T-helper 17 cell (primary cell): ENCODE results near the gene CASP3. TPM values are rescaled to one million over a fixed set of nuclear protein-coding genes. Genes with fewer than 3 reads are reported as not detected.

Experiments
- ATAC-seq: fragments of 150-1000 bp; cut with Tn5 transposase; 2 replicates; pipeline ENCODE4 v1.10.0; 2021; ENCODE audit warnings: mild to moderate bottlenecking, moderate library complexity
- DNase-seq, 3 donors: peaks; one replicate each; pipeline versions ENCODE4 v3.0.0 to v3.0.0-alpha.2; 2020 to 2021
- H3K9me3 ChIP-seq: one replicate; pipeline ENCODE4 v1.7.0; 2013; ENCODE audit warnings: low read length, mild to moderate bottlenecking; ENCODE audit not compliant: control insufficient read depth, poor library complexity, severe bottlenecking
- H3K27ac Mint-ChIP-seq: one replicate; pipeline ENCODE4 v1.8.0; 2022; ENCODE audit warnings: mild to moderate bottlenecking, moderate library complexity, mixed read lengths
- H3K27me3 Mint-ChIP-seq: one replicate; pipeline ENCODE4 v1.8.0; 2022; ENCODE audit warnings: mixed read lengths
- H3K36me3 Mint-ChIP-seq: one replicate; pipeline ENCODE4 v1.8.0; 2022; ENCODE audit warnings: low read depth, mixed read lengths
- H3K4me1 Mint-ChIP-seq: one replicate; pipeline ENCODE4 v1.8.0; 2022; ENCODE audit warnings: mild to moderate bottlenecking, mixed read lengths
- H3K4me3 Mint-ChIP-seq: one replicate; pipeline ENCODE4 v1.8.0; 2022; ENCODE audit warnings: mild to moderate bottlenecking, moderate library complexity, mixed read lengths
- total RNA-seq, 4 donors: library from RNA in 2 of 4; stranded (reverse) in 2 of 4; gene quantifications; one replicate each; pipeline ENCODE4 v1.2.3 and lab custom pipeline; 2022 to 2026

Gene CASP3
- total RNA-seq (10 to 100 TPM in 1 of 2 donors, 1 to 10 TPM in 1; 8.6 to 18.5 TPM), total RNA-seq (lab: John Stamatoyannopoulos, UW) (31.5 to 87.7 reads per million in 2 donors)

GRCh38 chr4:184649026-184649970, at the start of gene CASP3, which contains the start of gene PRIMPOL:
Gene CASP3 (minus strand): TSS chr4:184649447. CDS start chr4:184638453, 10,994 bp downstream.
Gene PRIMPOL (plus strand): TSS chr4:184649738. CDS start chr4:184657141, 7,403 bp downstream.
- DNase-seq (peak; percentile 91 to 98 (median 98)), ATAC-seq (peak; percentile 91)
- Mint-ChIP-seq H3K27me3 (no peaks in the 10 kb centered on the region), H3K4me1 (peaks cover 39% of the 10 kb centered on the region), H3K27ac (peak within 1 kb of the TSS; percentile 98), H3K4me3 (peak within 1 kb of the TSS; percentile 98), H3K36me3 (peaks cover 7% of the 10 kb centered on the region)
- H3K9me3 ChIP-seq = no peaks in the 10 kb centered on the region

- Mint-ChIP-seq H3K27ac (no peak overlapping the region), H3K27me3 (no peaks in the 10 kb centered on the region), H3K4me1 (peaks cover 2% of the 10 kb centered on the region), H3K4me3 (no peak overlapping the region), H3K36me3 (no peaks in the 10 kb centered on the region)
- ATAC-seq (no peak), DNase-seq (no peak)
- no peaks in the 10 kb centered on the region for H3K9me3 ChIP-seq
Measured at GRCh38 chr4:184697956-184698355, 48.7 kb upstream of the CASP3 start.

- H3K4me3 Mint-ChIP-seq = no peak overlapping the region
- H3K27me3 Mint-ChIP-seq = no peaks in the 10 kb centered on the region
- H3K4me1 Mint-ChIP-seq = peaks cover 2% of the 10 kb centered on the region
- DNase-seq (no peak), ATAC-seq (no peak)
- H3K36me3 Mint-ChIP-seq = no peaks in the 10 kb centered on the region
- H3K27ac Mint-ChIP-seq = no peak overlapping the region
- no peaks in the 10 kb centered on the region for H3K9me3 ChIP-seq
Measured at GRCh38 chr4:184695178-184695896, 46.1 kb upstream of the CASP3 start.

- no peaks in the 10 kb centered on the region for H3K9me3 ChIP-seq
- no peaks in the 10 kb centered on the region for H3K27me3 Mint-ChIP-seq
- H3K27ac Mint-ChIP-seq = no peak overlapping the region
- DNase-seq = no peak
- H3K4me1 Mint-ChIP-seq = peaks cover 2% of the 10 kb centered on the region
- H3K4me3 Mint-ChIP-seq = no peak overlapping the region
- ATAC-seq = no peak
- H3K36me3 Mint-ChIP-seq = no peaks in the 10 kb centered on the region
Measured at GRCh38 chr4:184694412-184694956, 45.2 kb upstream of the CASP3 start.

GRCh38 chr4:184693056-184693455, 43.8 kb upstream of the CASP3 start:
- DNase-seq (no peak), ATAC-seq (no peak)
- no peaks in the 10 kb centered on the region for H3K9me3 ChIP-seq
- Mint-ChIP-seq H3K4me3 (no peak overlapping the region), H3K36me3 (no peaks in the 10 kb centered on the region), H3K27ac (no peak overlapping the region), H3K4me1 (peaks cover 2% of the 10 kb centered on the region), H3K27me3 (no peaks in the 10 kb centered on the region)

- Mint-ChIP-seq H3K36me3 (peaks cover 3% of the 10 kb centered on the region), H3K27me3 (no peaks in the 10 kb centered on the region), H3K4me1 (peaks cover 5% of the 10 kb centered on the region), H3K27ac (no peak overlapping the region), H3K4me3 (no peak overlapping the region)
- ATAC-seq (no peak), DNase-seq (no peak)
- H3K9me3 ChIP-seq = no peaks in the 10 kb centered on the region
Measured at GRCh38 chr4:184689681-184690080, 40.4 kb upstream of the CASP3 start.

GRCh38 chr4:184688447-184688846, 39.2 kb upstream of the CASP3 start:
- Mint-ChIP-seq H3K27me3 (no peaks in the 10 kb centered on the region), H3K4me3 (no peak overlapping the region), H3K27ac (no peak overlapping the region), H3K4me1 (peaks cover 6% of the 10 kb centered on the region), H3K36me3 (peaks cover 3% of the 10 kb centered on the region)
- no peak for ATAC-seq
- H3K9me3 ChIP-seq = no peaks in the 10 kb centered on the region
- DNase-seq = no peak

- no peak overlapping the region for H3K4me3 Mint-ChIP-seq
- peaks cover 6% of the 10 kb centered on the region for H3K4me1 Mint-ChIP-seq
- no peak for DNase-seq
- no peak for ATAC-seq
- no peaks in the 10 kb centered on the region for H3K9me3 ChIP-seq
- no peaks in the 10 kb centered on the region for H3K27me3 Mint-ChIP-seq
- no peak overlapping the region for H3K27ac Mint-ChIP-seq
- peaks cover 3% of the 10 kb centered on the region for H3K36me3 Mint-ChIP-seq
Measured at GRCh38 chr4:184688005-184688404, 38.8 kb upstream of the CASP3 start.

- Mint-ChIP-seq H3K4me1 (peaks cover 6% of the 10 kb centered on the region), H3K27ac (no peak overlapping the region), H3K36me3 (peaks cover 3% of the 10 kb centered on the region), H3K4me3 (no peak overlapping the region), H3K27me3 (no peaks in the 10 kb centered on the region)
- no peaks in the 10 kb centered on the region for H3K9me3 ChIP-seq
- no peak for ATAC-seq
- DNase-seq = no peak
Measured at GRCh38 chr4:184684491-184685189, 35.4 kb upstream of the CASP3 start.

GRCh38 chr4:184681916-184682315, 32.7 kb upstream of the CASP3 start:
- H3K9me3 ChIP-seq = no peaks in the 10 kb centered on the region
- DNase-seq = no peak
- Mint-ChIP-seq H3K27me3 (no peaks in the 10 kb centered on the region), H3K36me3 (peaks cover 3% of the 10 kb centered on the region), H3K4me1 (peaks cover 6% of the 10 kb centered on the region), H3K27ac (no peak overlapping the region), H3K4me3 (no peak overlapping the region)
- no peak for ATAC-seq

- Mint-ChIP-seq H3K4me3 (no peak overlapping the region), H3K36me3 (no peaks in the 10 kb centered on the region), H3K27ac (no peak overlapping the region), H3K27me3 (no peaks in the 10 kb centered on the region), H3K4me1 (peaks cover 6% of the 10 kb centered on the region)
- DNase-seq = no peak
- H3K9me3 ChIP-seq = no peaks in the 10 kb centered on the region
- no peak for ATAC-seq
Measured at GRCh38 chr4:184680698-184681097, 31.5 kb upstream of the CASP3 start.

GRCh38 chr4:184675821-184676492, 26.7 kb upstream of the CASP3 start:
- Mint-ChIP-seq H3K27me3 (no peaks in the 10 kb centered on the region), H3K4me3 (no peak overlapping the region), H3K27ac (no peak overlapping the region), H3K36me3 (peaks cover 3% of the 10 kb centered on the region), H3K4me1 (no peaks in the 10 kb centered on the region)
- DNase-seq = no peak
- ATAC-seq = no peak
- no peaks in the 10 kb centered on the region for H3K9me3 ChIP-seq
